ENCODE measurements around the gene SDHA. TPM values are rescaled to one million over a fixed set of nuclear protein-coding genes. Genes with fewer than 3 reads are reported as not detected.
A peak's percentile ranks its signal among the peaks of the same experiment; 100 is the strongest.
"Not testable (repeated sequence)": the region's sequence is repeated elsewhere in the genome, so short reads cannot be mapped to it uniquely, and the experiment has no call there.

SDHA gene
- polyA plus RNA-seq, 3 donors, result 55.0 to 98.0 (median 91.5) TPM

DNA sequence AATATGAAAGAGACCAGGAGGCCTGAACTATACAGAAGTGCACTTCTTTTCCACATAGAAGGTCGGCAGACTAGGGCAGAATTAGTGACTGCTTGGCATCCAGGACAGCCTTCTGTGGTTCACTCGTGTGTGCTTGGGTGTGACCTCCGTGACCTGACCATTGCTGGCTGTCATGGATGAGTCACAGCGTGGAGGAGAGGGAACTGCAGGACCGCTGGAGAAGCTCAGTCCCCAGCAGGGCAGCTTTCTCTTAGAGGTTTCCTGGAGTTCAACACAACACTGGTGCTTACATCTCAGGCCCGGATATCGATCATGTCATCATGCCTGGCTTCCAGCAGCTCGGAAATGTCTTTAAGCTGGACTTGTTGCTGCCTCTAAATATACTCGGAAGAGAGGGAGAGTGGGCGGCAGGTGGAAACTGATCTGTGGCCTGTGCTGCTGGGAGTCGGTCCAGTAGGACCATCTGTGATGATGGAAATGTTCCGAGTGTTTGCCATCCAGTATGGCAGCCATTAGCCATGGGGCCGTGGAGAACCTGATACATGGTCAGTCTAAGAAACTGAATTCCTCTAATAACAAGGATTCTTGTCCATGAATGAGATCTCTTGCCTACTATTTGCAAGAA is 23.0 kb downstream of the SDHA start:
- H3K4me1 Mint-ChIP-seq; H4K20me1 ChIP-seq (ENCODE audit: insufficient read depth, low read length); H3K27me3 ChIP-seq (ENCODE audit: control insufficient read depth in 2 of 2, insufficient read depth in 2 of 2, low read length in 2 of 2); H3K9me3 Mint-ChIP-seq; H3K4me2 ChIP-seq (replicated peaks; ENCODE audit: extremely low read depth, low read length, poor library complexity, severe bottlenecking); DNase-seq; H3K4me3 Mint-ChIP-seq; H3K27me3 Mint-ChIP-seq (ENCODE audit: low read depth in 3 of 3); H2AFZ ChIP-seq (ENCODE audit: insufficient read depth, low read depth, low read length, poor library complexity, severe bottlenecking); H3K9ac ChIP-seq (ENCODE audit: insufficient read depth, low read length, poor library complexity, severe bottlenecking); H3K79me2 ChIP-seq (ENCODE audit: insufficient read depth, low read length); H3K4me1 ChIP-seq (ENCODE audit: control insufficient read depth in 1 of 2, insufficient read depth in 2 of 2, low read length in 2 of 2); H3K4me3 ChIP-seq (replicated peaks in 1 of 3; ENCODE audit: low read depth in 2 of 3, low read length in 3 of 3); H3K27ac ChIP-seq (ENCODE audit: low read depth in 1 of 2, low read length in 2 of 2): not testable (repeated sequence)
- H3K36me3 Mint-ChIP-seq, result peaks cover 80 to 84% of the 10 kb centered on the region in 2 donors
- H3K36me3 ChIP-seq (replicated peaks in 1 of 2; ENCODE audit: control insufficient read depth in 1 of 2, insufficient read depth in 2 of 2, low read length in 2 of 2), result peaks cover 55 to 84% of the 10 kb centered on the region in 2 donors
- 97% methylated on average over 9 of the region's 13 CpGs for WGBS (ENCODE audit: insufficient coverage)
- H3K27ac Mint-ChIP-seq, result peak overlapping the region in 1 of 7 donors; percentile 15
- peaks cover 4 to 18% of the 10 kb centered on the region in 2 donors for H3K9me3 ChIP-seq (replicated peaks in 1 of 2; ENCODE audit: control insufficient read depth in 1 of 2, insufficient read depth in 1 of 2, low read length in 2 of 2)
- intact Hi-C loops (cut with micrococcal nuclease), result loop anchor here in 1 of 2 donors (10.0 kb wide), 1 partner anchor 1344 kb away; no protein-coding TSS in a partner anchor

DNA sequence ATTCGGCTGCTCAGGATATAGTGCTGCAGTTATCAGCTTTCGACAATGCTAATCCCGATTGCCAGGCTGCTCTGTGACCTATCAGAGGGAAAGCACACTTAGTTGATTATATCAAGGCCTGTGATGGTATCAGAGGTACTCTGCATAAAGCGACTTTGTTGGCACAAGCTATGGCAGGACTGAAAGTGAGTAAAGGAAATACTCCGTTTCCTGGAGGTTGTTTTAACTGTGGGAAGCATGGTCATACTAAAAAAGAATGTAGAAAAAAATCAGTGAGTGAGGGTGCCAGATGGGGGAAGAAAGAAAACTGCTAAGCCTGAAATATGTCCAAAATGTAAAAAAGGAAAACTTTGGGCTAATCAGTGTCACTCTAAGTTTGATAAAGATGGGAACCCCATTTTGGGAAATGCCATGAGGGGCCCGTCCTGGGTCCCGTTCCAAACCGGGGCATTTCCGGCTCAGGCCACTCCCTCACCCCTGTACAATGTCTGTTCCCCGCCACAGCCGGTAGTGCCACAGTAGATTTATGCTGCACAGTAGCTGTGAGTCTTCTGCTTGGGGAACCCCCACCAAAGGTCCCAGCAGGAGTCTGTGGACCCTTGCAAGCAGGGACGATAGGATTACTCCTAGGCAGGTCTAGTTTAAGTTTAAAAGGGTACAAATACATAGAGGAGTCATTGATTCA is 25.7 kb downstream of the SDHA start:
- peaks cover 88 to 89% of the 10 kb centered on the region in 2 donors for H3K36me3 Mint-ChIP-seq
- H3K4me3 ChIP-seq (replicated peaks in 1 of 3; ENCODE audit: low read depth in 2 of 3, low read length in 3 of 3); DNase-seq; H3K27me3 Mint-ChIP-seq (ENCODE audit: low read depth in 3 of 3); H3K27ac ChIP-seq (ENCODE audit: low read depth in 1 of 2, low read length in 2 of 2); H3K27me3 ChIP-seq (ENCODE audit: control insufficient read depth in 2 of 2, insufficient read depth in 2 of 2, low read length in 2 of 2); H3K4me2 ChIP-seq (replicated peaks; ENCODE audit: extremely low read depth, low read length, poor library complexity, severe bottlenecking); H3K79me2 ChIP-seq (ENCODE audit: insufficient read depth, low read length); H3K4me1 Mint-ChIP-seq; H3K9ac ChIP-seq (ENCODE audit: insufficient read depth, low read length, poor library complexity, severe bottlenecking); H3K4me1 ChIP-seq (ENCODE audit: control insufficient read depth in 1 of 2, insufficient read depth in 2 of 2, low read length in 2 of 2); H2AFZ ChIP-seq (ENCODE audit: insufficient read depth, low read depth, low read length, poor library complexity, severe bottlenecking); H4K20me1 ChIP-seq (ENCODE audit: insufficient read depth, low read length); H3K4me3 Mint-ChIP-seq: not testable (repeated sequence)
- Histone ChIP-seq H3K9me3 (replicated peaks in 1 of 2; ENCODE audit: control insufficient read depth in 1 of 2, insufficient read depth in 1 of 2, low read length in 2 of 2) (peaks cover 4 to 18% of the 10 kb centered on the region in 2 donors), H3K36me3 (replicated peaks in 1 of 2; ENCODE audit: control insufficient read depth in 1 of 2, insufficient read depth in 2 of 2, low read length in 2 of 2) (peaks cover 60 to 84% of the 10 kb centered on the region in 2 donors)
- 10% methylated on average over 7 of the region's 12 CpGs for WGBS (ENCODE audit: insufficient coverage)
- peak overlapping the region in 2 of 7 donors; percentile 1 to 5 for H3K27ac Mint-ChIP-seq
- H3K9me3 Mint-ChIP-seq, result peaks cover 4 to 13% (median 7%) of the 10 kb centered on the region in 7 donors
- intact Hi-C loops (cut with micrococcal nuclease), result loop anchor here in 1 of 2 donors (10.0 kb wide), 1 partner anchor 1341 kb away; no protein-coding TSS in a partner anchor

DNA sequence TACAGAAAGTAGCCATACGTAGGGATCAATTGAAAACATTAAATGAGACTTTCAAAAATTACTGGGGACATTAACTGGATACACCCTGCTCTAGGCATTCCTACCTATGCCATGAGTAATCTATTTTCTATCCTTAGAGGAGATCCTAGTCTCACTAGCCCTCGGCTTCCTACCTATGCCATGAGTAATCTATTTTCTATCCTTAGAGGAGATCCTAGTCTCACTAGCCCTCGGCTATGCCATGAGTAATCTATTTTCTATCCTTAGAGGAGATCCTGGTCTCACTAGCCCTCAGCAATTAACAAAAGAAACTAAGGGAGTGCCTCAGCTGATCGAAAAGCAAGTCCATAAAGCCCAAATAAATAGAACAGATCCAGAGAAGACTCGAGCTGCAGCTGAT is 27.6 kb downstream of the SDHA start:
- not testable (repeated sequence) for H3K79me2 ChIP-seq (ENCODE audit: insufficient read depth, low read length); DNase-seq; H3K9ac ChIP-seq (ENCODE audit: insufficient read depth, low read length, poor library complexity, severe bottlenecking); H3K4me1 ChIP-seq (ENCODE audit: control insufficient read depth in 1 of 2, insufficient read depth in 2 of 2, low read length in 2 of 2); H3K27me3 ChIP-seq (ENCODE audit: control insufficient read depth in 2 of 2, insufficient read depth in 2 of 2, low read length in 2 of 2); H2AFZ ChIP-seq (ENCODE audit: insufficient read depth, low read depth, low read length, poor library complexity, severe bottlenecking); H3K4me3 ChIP-seq (replicated peaks in 1 of 3; ENCODE audit: low read depth in 2 of 3, low read length in 3 of 3); H3K4me1 Mint-ChIP-seq; H3K27me3 Mint-ChIP-seq (ENCODE audit: low read depth in 3 of 3); H3K4me3 Mint-ChIP-seq; H4K20me1 ChIP-seq (ENCODE audit: insufficient read depth, low read length); H3K27ac ChIP-seq (ENCODE audit: low read depth in 1 of 2, low read length in 2 of 2); H3K4me2 ChIP-seq (replicated peaks; ENCODE audit: extremely low read depth, low read length, poor library complexity, severe bottlenecking)
- H3K36me3 ChIP-seq (replicated peaks in 1 of 2; ENCODE audit: control insufficient read depth in 1 of 2, insufficient read depth in 2 of 2, low read length in 2 of 2), result peaks cover 47 to 93% of the 10 kb centered on the region in 2 donors
- H3K9me3 ChIP-seq (replicated peaks in 1 of 2; ENCODE audit: control insufficient read depth in 1 of 2, insufficient read depth in 1 of 2, low read length in 2 of 2), result peaks cover 4 to 20% of the 10 kb centered on the region in 2 donors
- 100% methylated on average over 2 of the region's 5 CpGs for WGBS (ENCODE audit: insufficient coverage)
- intact Hi-C loops (cut with micrococcal nuclease), result loop anchor here in 1 of 2 donors (10.0 kb wide), 1 partner anchor 1339 kb away; no protein-coding TSS in a partner anchor
- peaks cover 0 to 12% (median 7%) of the 10 kb centered on the region in 7 donors for H3K9me3 Mint-ChIP-seq
- peak overlapping the region in 1 of 7 donors; percentile 14 for H3K27ac Mint-ChIP-seq
- peaks cover 85 to 87% of the 10 kb centered on the region in 2 donors for H3K36me3 Mint-ChIP-seq

DNA sequence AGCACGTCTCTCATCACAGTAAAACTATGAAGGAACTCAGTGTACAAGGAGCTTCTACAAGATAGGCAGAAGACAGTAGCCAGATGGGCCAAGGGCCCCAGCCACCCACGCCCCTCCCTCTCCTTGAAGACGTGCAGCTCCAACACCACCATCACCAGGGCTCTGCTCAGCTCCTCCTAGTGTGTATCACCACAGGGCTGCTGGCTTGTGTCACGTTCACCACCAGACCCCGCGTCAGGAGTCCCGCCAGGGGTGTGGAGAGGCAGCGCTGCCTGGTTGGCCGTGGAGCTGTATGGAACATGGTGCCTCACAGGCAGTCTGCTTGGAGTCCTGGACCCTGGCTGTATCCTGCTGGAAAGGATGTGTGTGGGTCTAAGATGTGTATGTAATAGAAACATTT is 32.3 kb downstream of the SDHA start:
- H4K20me1 ChIP-seq (ENCODE audit: insufficient read depth, low read length); intact Hi-C loops (cut with micrococcal nuclease); H3K4me3 Mint-ChIP-seq; H3K4me1 Mint-ChIP-seq; H3K27me3 ChIP-seq (ENCODE audit: control insufficient read depth in 2 of 2, insufficient read depth in 2 of 2, low read length in 2 of 2); H3K4me2 ChIP-seq (replicated peaks; ENCODE audit: extremely low read depth, low read length, poor library complexity, severe bottlenecking); H3K9ac ChIP-seq (ENCODE audit: insufficient read depth, low read length, poor library complexity, severe bottlenecking); H3K4me1 ChIP-seq (ENCODE audit: control insufficient read depth in 1 of 2, insufficient read depth in 2 of 2, low read length in 2 of 2); H3K4me3 ChIP-seq (replicated peaks in 1 of 3; ENCODE audit: low read depth in 2 of 3, low read length in 3 of 3); DNase-seq; H3K27me3 Mint-ChIP-seq (ENCODE audit: low read depth in 3 of 3); H3K9me3 Mint-ChIP-seq; H3K27ac Mint-ChIP-seq; H3K79me2 ChIP-seq (ENCODE audit: insufficient read depth, low read length); H3K9me3 ChIP-seq (replicated peaks in 1 of 2; ENCODE audit: control insufficient read depth in 1 of 2, insufficient read depth in 1 of 2, low read length in 2 of 2); H2AFZ ChIP-seq (ENCODE audit: insufficient read depth, low read depth, low read length, poor library complexity, severe bottlenecking); H3K27ac ChIP-seq (ENCODE audit: low read depth in 1 of 2, low read length in 2 of 2): not testable (repeated sequence)
- H3K36me3 Mint-ChIP-seq, result peaks cover 78 to 91% of the 10 kb centered on the region in 2 donors
- H3K36me3 ChIP-seq (replicated peaks in 1 of 2; ENCODE audit: control insufficient read depth in 1 of 2, insufficient read depth in 2 of 2, low read length in 2 of 2), result peaks cover 47 to 85% of the 10 kb centered on the region in 2 donors
- WGBS (ENCODE audit: insufficient coverage), result 91% methylated on average over 1 of the region's 9 CpGs

All from CD14-positive monocyte (primary cell).